AG08396 (cell line): ENCODE measurements around the gene LDLRAD4.

ENCODE experiments used
- DNase-seq: peaks from one replicate; pipeline ENCODE4 v3.0.0; 2012; ENCODE audit warnings: low spot score, mixed read lengths

Gene LDLRAD4

DNA sequence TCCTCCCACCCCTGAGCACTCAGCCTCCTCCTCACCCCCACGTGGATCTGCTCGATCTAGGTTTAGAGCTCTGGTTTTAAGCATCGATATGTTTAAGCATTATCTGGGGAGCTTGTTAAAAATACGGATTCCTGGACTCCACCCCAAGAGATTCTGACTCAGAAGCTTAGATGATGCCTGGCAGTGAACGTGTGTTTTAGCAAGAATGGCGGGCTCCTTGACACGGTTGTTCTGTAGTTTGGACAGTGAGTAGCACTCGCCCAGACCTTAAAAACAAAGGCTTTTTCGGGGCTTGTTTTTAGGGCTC is 47.3 kb downstream of the LDLRAD4 start:
- no peak for DNase-seq

DNA sequence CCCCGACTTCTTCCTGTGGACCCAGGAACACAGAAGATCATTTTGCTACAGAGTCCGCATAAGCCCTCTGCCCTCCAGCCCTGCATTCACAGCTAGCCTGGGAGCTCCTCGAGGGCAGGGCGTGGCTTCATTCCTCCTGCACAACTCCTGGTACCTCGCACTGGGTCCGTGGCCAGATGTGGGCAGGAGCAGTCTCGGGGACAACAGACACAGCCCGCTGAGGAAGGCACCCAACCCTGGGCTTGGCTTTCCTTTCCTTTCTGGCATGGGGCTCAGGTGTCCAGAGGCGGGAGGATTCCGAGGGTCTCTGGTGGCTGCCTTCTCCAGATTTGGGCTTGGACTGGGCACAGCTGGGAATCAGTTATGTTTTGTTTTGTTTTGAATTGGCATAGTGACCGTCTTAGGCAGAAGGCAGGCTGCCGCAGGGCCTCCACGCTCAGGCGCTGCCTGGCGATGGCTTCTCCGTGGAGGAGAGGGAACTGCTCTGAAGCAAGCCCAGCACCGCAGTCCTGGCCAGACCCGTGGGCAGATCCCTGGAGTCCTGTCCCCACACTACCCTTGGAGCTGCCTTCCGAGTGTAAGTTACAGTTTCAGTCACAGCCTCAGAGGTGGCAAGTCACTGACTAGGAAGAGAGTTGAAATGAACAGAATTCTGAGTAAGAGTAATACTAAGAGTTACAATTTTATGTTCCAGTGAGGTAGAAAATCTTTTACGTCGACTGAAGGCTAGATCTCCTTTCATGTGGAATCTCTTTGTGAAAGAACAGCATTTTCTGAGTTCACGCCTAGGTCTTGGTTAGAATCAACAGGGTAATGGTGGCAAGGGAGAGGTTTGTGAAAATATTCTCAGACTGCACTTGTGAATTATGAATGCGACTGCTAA is 47.9 kb downstream of the LDLRAD4 start:
- DNase-seq = no peak

DNA sequence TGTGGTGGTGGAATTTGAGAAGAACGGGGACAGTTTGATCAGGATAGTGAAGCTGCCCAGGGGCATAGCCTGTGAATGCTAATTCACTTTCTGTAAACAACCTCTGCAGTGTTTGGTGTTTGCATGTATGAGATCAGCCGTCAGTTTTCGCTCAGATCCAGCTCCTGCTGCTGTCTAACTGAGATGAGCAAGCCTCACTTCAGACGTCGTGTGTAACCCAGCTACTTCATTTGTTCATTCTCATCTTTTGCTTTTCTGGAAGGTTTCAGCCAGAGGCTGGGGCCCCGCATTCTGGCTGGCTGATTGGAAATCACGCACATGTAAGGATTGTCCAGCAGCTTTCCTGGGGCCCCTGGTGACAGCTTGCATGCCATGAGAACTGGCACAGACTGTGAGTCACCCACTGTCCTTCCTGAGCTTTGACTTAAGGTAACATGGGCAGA is 48.9 kb downstream of the LDLRAD4 start:
- no peak for DNase-seq

DNA sequence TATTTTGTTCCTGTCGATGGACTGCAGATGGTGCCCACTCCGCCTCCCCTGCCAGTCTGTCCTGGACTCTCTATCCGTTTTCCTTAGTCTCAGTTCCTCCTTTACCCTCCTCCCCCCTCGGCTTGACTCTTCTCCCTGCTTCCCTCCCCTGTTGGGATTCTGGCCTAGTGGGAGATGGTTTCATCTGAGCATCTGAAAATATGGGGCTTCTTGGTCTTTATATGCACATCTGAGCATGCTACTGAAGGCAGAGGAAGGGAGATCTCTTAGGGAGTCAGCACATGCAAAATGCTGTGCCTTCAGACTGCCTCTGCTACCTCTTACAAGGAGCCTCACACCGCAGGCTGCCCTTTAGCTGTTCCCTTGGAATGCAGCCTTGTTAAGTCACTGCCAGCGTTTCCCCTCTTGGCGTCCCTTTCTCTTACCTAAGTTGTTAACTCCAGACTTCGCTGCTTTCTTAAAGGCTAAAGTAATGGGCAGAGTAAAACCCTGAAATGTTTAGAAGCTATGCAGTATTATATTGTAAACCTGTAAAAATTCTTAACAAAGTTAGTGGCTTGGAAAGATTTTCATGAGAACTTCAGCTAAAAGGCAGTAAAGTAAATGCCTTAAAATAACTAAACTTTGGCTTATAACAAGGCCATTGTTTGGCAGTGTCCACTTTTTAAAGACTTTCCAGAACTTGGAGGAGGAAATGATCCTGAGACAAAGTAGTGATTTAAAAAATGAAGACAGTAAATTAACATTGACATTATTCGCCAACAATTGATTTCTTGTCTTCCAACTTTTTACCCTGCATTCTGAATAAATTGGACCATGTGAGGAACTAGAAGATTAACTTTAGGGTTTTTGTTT is 49.8 kb downstream of the LDLRAD4 start:
- no peak for DNase-seq

DNA sequence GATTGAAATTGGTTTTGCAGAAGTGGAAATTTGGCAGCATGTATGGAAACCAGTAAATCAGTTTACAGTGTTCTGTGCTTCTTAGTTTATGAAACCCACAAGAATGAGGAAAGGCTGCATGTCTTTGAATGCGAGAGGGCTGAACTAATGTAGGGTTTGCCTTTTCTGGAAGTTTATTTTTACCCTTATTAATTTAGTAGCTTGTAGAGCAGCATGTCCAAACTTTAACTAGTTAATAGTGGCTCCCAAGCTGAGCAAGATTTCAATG is 50.4 kb downstream of the LDLRAD4 start:
- DNase-seq = no peak

DNA sequence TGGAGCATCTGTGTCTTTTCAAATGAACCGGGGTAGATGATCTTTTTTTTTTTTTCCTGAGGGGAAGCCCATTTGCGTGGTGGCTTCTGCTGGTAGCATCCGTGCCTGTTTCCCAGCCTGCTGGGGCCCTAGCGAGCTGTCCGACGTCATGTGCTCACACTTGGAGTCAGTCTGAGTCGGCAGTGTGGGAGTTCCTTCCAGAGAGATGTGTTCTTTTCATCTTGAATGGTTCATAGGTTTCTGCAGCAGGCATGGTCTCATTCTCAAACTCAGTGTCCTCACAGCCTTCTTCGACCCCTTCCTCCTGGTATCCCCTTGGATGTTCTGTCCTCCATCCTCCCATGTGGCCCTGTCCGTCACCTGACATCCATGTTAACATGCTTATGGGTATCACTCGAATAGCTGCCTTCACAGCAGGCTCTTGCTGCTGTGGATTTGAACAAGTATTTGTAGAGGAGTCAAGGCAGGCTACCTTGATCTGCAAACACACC is 51.0 kb downstream of the LDLRAD4 start:
- no peak for DNase-seq

DNA sequence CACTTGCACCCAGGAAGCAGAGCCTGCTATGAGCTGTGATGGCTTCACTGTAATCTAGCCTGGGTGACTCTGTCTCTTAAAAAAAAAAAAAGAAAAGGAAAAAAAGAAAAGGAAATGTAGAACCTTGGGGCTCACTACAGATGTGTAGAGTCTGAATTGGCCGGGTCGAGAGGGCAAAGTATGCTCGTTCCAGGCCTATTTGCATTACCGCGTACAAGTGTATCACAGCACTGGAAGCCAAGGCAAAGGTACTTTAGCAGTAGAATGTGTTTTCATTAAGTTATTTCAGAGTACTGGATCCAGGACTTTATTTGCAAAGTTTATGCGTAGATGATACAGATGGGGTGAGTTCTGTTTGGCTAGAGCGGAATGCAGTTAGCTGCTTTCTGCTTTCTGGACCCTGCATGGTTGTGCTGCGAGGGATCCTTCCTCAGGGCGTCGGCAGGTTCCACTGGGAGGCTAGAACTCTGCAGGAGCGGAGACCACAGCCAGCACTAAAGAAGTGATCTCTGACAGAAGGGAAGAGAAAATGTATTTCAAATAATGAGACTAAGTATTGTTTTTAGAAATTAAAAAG is 51.8 kb downstream of the LDLRAD4 start:
- DNase-seq = no peak

DNA sequence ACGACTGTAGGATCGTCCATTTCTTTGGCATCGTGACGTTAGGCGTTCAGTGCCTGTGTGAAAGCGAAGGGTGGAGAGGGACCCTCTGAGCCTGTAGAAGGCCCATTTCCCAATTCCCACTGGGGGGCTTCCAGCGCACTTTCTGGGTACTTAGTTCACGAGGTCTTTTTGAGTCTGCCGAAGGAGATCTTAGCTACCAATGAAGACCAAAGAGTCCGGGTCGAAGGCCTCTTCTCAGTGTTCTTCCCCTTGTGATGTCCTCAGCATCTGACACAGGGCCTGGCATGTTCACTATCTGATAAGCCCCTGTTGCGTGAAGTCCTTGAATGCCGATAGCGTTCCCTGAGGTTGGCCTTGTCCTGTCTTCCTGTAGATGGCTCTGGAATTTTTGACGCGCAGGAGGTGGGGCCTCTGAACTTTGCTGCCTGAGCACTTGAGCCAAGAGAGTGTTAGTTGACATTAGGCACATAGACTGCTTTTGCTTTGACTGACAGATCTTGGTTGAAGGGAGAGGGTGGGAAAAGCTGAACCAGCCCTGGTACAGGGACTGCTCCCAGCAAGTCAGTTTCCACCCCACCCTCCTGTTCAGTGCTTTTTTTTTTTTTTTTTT is 52.8 kb downstream of the LDLRAD4 start:
- DNase-seq = no peak

DNA sequence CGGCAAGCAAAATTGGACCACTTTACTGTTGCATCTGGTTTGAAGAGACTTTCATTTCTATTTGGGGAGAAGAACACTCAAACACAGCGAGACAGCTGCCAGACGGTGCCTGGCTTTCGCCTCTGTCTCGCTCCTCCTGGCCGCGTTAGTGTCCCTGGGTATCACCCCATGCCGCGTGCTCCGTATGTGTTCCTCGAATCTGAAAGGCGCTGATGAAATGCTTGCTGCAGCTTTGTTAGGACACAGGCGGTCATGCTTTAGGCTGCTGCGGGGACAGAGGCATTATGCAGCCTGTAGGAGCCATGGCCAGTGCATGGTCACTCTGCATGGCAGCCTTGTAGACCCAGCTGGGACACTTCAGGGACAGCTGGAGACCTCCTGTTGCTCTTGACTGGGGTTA is 53.9 kb downstream of the LDLRAD4 start:
- no peak for DNase-seq

DNA sequence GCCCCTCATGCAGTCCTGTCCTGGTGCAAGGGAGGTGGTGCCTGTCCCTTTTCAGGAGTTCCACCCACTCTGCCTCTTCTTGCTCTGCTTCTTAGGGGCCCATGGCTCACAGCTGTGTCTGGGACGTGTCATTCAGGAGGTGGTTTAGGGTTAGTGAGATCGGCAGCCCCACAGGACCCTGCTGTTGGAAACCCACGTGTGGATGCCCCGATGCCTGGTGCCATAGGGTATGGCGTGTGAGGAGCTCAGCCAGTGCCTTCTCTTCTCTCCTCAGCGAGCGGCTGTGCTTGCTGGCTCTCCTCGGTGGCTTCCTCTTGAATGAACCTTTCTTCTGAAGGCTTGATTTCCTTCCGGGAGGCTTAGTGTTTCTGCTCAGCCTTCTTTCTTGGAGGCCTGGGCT is 55.2 kb downstream of the LDLRAD4 start:
- DNase-seq = no peak

DNA sequence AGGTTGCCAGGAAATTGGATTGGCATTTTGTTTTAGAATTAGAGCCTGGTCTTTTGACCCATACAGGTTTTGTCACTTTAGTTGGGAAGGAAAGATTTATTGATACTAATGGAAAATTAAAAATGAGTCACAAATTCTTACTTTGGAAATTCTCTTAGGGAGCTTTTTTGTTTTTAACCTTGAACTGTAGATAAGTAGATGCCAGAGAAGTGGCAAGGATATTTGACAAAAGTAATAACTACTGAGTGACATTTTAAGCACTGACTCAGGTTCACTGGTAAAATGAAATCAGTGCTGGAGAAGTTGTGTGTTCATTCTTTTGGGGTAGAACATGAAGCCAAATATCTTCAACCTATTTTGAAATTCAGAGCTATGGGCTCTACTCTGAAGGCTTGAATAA is 56.5 kb downstream of the LDLRAD4 start:
- DNase-seq = no peak

DNA sequence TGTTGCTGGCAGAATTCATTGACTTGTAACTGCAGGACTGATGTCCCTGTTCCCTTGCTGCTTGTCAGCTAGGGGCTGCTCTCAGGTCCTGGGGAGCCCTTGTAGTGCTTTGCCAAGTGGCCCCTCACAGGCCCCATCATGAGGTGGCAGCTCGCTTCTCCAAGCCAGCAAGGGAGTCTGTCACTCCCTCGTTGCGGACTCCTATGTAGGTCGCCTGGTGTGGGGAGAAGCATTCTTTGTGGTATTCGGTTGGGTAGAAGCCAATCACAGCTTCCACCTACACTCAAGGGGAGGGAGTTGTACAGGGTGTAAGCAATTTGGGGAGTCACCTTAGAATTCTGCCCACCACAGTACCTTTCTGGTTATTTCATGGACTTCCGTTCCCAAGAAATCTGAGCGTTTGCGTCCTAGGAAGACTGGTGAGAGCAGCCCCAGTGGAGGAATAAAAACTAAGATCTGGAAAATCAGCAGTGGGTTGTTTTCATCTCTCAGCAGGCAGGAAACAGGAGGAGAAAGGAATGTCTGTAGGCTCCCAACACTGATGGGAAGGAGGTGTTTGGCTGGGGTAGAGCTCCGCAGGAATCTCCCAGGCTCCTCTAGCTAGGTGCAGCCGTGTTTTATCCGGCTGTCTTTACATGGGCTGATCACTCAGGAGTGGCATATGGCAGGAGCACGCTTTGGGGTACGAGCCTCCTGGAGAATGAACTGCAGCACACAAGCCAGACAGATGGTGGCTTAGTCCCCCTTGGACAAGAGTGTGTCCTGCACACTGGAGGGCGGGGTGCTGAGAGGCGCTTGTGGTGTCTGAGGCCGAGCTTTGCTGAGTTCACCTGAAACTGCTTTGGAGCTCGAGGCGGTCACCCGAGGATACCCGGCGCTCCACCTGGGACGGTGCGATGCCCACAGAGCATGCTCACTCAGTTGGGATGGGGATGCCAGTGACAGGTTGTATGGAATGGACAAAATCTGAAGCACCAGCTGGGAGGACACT is 58.3 kb downstream of the LDLRAD4 start:
- no peak for DNase-seq

DNA sequence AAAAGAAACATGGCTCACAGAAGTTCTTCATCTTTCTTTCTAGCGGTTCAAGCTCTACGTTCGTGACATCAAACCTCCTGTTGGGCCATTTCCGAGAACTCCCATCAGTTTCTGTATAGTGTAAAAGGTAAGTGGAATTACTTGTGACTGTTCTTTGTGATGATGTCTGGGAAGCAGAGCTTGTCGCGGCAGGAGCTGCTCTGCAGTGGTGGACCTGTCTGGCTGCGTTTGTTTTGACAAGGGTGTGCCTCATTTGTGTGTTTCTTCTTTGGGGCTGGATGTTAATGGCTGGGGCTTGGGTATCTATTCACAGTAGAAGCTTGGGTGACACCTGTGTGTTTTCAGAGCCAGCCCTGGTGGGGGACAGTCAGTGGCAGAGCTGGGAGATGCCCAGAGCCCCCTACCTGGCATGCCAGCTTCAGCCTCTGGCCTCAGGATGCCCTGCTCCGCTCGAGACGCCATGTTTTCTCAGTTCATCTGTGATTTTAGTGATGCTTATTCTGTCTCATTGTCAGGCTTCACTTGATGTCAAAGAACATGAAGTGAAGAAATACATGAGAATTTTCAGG is 59.6 kb downstream of the LDLRAD4 start:
- no peak for DNase-seq

DNA sequence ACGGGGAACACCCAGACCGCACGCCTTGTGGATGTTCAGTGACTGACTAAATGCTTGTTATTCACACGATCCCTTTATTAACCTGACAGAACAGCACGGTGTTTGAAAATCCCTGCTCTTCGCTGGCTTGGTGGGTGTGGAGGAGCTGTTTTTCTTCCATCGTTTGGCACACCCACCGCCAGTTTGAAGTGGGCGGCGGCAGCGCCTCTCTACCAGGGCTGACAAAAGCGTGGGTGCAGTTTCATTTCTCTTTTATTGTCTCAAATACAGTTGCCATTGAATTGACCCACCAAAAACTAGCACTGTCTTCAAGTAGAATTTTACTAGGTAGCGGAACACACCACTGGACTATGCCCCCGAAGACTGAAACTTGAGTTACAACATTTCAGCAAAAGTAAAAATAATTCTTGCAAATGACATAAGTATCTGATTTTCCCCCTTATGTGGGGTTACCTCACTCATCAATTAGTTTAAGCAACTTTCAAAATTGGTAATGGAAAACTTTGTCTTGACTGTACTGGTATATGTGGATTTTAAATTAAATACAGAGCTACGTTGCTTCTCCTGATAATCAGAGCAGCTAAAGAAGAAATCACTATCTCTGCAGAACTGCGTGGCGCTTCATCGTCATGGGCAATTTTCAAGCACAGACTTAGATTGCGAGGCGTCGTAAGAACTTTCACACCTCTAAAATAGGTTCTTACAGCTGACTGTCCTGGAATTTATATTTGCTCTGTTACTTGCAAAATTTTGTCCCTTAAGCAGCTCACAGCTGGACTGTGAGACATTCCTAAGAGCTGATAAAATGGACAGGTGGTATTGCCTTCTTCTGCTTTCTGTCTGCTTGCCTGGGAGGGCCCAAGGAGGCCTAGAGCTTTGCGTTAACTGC is 60.9 kb downstream of the LDLRAD4 start:
- no peak for DNase-seq

DNA sequence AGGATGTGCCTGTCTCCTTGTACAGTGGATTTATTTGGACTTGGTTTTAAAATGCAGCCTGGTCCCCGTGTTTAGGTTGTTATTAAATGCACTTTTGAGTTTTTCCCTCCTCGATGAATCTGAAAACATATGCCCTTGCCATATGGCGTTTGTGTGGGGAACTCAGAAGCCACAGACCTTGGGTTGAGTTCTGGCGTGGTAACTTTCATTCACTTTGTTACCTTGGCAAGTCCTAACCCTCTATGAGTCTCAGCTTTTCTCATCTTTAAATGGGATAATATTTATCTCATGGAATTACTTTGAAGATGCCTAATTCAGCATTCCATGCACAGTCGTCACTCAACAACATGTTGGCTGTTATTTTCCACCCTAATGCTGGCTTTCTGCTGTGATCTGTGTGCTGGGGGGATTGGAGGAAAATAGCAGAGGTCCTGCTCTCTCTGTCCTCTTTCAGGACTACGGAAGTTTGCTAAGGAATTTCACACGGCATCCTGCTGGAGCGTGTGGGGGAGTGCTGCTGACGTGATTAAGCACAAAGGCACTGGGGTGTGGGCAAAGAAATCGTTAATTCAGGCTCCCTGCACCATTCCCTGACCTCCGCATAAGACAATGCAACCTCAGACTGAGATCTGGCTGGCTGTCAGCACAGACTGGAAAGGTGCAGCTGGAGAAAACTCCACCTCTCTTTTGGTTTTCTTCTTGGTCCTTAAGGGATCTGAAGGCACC is 61.7 kb downstream of the LDLRAD4 start:
- no peak for DNase-seq

DNA sequence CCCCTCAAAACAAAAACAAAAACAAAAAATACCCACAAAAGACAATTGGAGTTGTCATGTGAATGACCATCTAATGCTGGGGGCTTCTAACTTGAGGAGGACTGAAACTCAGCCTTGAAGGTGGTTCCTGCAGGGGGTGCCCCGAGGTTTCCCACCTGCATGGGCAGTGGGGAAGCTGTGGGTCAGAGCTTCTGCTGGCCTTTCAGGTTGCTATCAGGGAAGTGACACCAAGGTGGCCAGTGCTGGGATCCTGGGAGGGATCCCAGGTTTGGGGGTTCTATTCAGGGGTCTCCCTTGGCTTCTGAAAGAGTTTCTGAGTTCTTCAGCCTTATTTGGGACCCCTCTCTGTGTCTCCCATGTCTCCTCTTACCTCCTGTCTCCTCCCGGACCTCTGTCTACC is 62.8 kb downstream of the LDLRAD4 start:
- DNase-seq = no peak

DNA sequence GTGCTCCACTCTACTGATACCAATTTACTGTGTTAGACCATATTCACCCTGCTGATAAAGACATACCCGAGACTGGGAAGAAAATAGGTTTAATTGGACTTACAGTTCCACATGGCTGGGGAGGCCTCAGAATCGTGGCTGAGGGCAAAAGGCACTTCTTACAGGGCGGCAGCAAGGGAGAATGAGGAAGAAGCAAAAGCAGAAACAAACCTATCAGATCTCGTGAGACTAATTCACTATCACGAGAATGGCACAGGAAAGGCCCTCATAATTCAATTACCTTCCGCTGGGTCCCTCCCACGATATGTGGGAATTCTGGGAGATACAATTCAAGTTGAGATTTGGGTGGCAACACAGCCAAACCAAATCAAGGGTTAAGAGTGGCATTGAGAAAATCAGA is 65.2 kb downstream of the LDLRAD4 start:
- no peak for DNase-seq

DNA sequence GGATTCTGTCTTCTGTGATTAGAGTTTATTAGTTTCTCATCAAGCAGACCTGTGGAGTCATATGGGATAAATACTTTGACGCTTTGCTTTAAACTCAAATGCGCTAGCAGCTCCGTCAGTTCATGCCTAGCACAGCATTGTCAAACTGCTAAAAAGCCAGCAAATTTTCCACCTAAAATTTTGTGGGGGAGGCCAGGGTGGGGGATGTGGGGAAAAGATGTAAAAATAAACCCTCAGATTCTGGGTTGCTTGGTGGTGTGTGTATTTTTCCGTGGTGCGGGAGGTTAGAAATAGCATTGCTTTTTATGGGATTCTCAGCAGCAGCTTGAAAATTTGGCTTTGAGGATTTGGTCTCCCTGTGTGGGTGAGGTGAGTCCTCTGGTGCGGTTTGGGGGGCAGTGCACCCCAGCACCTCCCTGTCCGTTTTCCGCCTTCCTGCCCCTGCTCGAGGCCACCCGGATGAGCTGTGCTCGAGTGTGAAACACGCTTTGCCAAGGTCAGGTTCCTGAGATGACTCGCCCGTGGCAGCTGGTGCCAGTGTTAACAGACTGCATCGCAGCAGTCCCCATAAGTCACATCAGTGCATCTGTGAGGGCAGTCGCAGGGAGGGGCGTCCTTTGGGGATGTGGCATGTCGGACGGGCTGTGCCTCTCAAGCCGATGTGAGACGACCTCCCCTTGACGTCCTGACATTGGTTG is 65.9 kb downstream of the LDLRAD4 start:
- no peak for DNase-seq

DNA sequence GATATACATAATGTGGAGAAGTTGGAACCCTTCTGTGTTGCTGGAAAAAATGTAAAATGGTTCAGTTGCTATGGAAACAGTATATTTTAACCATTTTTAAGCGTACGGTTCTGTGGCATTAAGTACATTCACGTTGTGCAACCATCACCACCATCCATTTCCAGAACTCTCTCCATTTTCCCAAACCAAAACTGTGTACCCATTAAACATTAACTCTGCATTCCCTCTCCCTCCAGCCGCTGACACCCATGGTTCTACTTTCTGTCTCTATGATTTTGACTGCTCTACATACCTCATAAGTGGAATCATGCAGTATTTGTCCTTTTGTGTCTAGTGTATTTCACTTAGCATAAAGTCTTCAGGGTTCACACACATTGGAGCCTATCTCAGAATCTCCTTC is 67.3 kb downstream of the LDLRAD4 start:
- no peak for DNase-seq
